Endothelial cell of umbilical vein (primary cell): ENCODE measurements around the gene SERPINB2. TPM values are rescaled to one million over a fixed set of nuclear protein-coding genes. Genes with fewer than 3 reads are reported as not detected.

Experiments used
- BruUV-seq: library from RNA; stranded (reverse); fragments of 400-500 nt; replicated peaks from 2 replicates; lab custom pipeline; 2021; lab: Mats Ljungman, UMichigan
- CTCF ChIA-PET: fragments of 300-600, 350-600 bp; sonication (Branson Sonifier 250); formaldehyde crosslinking; loops from one replicate; lab custom pipeline; 2021; ENCODE audit warnings: antibody characterized with exemption, inconsistent platforms; lab: Charles Lee
- POLR2A ChIA-PET: fragments of 300-600, 350-600 bp; sonication (Branson Sonifier 250); formaldehyde crosslinking; loops from one replicate; lab custom pipeline; 2021; ENCODE audit warnings: antibody characterized with exemption, inconsistent platforms; lab: Charles Lee
- DNase-seq: peaks from one replicate; pipeline ENCODE4 v3.0.0-alpha.2; 2011; ENCODE audit warnings: low read depth, low spot score
- FAIRE-seq: peaks from 2 replicates; lab custom pipeline; 2011; peaks lifted over from hg19 to GRCh38; lab: Jason Lieb, UNC
- H2AFZ ChIP-seq: 2 replicates; pipeline ENCODE4 v1.6.0; 2012; ENCODE audit warnings: low read depth, low read length, control low read depth, inconsistent platforms
- H3K27ac ChIP-seq: 2 replicates; pipeline ENCODE4 v1.5.1; 2011; ENCODE audit warnings: low read depth, mild to moderate bottlenecking, control low read depth, low read length, moderate library complexity; ENCODE audit not compliant: insufficient read depth
- H3K27me3 ChIP-seq, 2 experiments: 2 replicates each; pipeline versions ENCODE4 v1.6.0 to v1.6.1; 2011; ENCODE audit warnings: low read length in 2 of 2, mixed read lengths in 1 of 2; ENCODE audit not compliant: control insufficient read depth in 2 of 2, insufficient read depth in 2 of 2
- H3K36me3 ChIP-seq, 2 experiments: 2 replicates in 1 of 2; 3 replicates in 1 of 2; pipeline ENCODE4 v1.5.1; 2011; ENCODE audit warnings: low read length in 2 of 2, mild to moderate bottlenecking in 1 of 2, moderate library complexity in 1 of 2; ENCODE audit not compliant: control insufficient read depth in 2 of 2, insufficient read depth in 2 of 2; ENCODE audit errors: extremely low read depth in 1 of 2
- H3K4me1 ChIP-seq: 3 replicates; pipeline ENCODE4 v1.5.1; 2011; ENCODE audit warnings: mild to moderate bottlenecking, low read length; ENCODE audit not compliant: control insufficient read depth, insufficient read depth; ENCODE audit errors: extremely low read depth
- H3K4me2 ChIP-seq: 2 replicates; pipeline ENCODE4 v1.6.1; 2011; ENCODE audit warnings: low read length, control low read depth, mixed read lengths; ENCODE audit not compliant: insufficient read depth
- H3K4me3 ChIP-seq, 3 experiments: fragments of 200-600 bp in 1 of 3; sonication (generic), shearing (Covaris generic) in 1 of 3; replicated peaks in 1 of 3; 2 replicates each; pipeline ENCODE4 v1.5.1; 2011 to 2016; ENCODE audit warnings: control low read depth in 3 of 3, low read length in 3 of 3, mild to moderate bottlenecking in 2 of 3, inconsistent platforms in 1 of 3, low read depth in 1 of 3, moderate library complexity in 1 of 3; ENCODE audit not compliant: insufficient read depth in 1 of 3
- H3K79me2 ChIP-seq: 2 replicates; pipeline ENCODE4 v1.6.0; 2012; ENCODE audit warnings: low read length, inconsistent platforms; ENCODE audit not compliant: control insufficient read depth, insufficient read depth
- H3K9ac ChIP-seq: replicated peaks from 2 replicates; pipeline ENCODE3; 2011; ENCODE audit warnings: low read length, control low read depth; ENCODE audit not compliant: insufficient read depth; ENCODE audit errors: extremely low read depth
- H3K9me1 ChIP-seq: replicated peaks from 3 replicates; pipeline ENCODE4 v1.6.0; 2011; ENCODE audit warnings: mild to moderate bottlenecking, low read length; ENCODE audit not compliant: control insufficient read depth, insufficient read depth; ENCODE audit errors: extremely low read depth
- H3K9me3 ChIP-seq: replicated peaks from 2 replicates; pipeline ENCODE4 v1.5.1; 2012; ENCODE audit warnings: low read length, inconsistent platforms; ENCODE audit not compliant: control insufficient read depth, insufficient read depth
- H4K20me1 ChIP-seq: replicated peaks from 2 replicates; pipeline ENCODE3; 2011; ENCODE audit warnings: mild to moderate bottlenecking, low read length; ENCODE audit not compliant: control insufficient read depth, insufficient read depth; ENCODE audit errors: extremely low read depth
- CTCF ChIP-seq, 2 donors: IDR thresholded peaks; 1 replicate in 1 of 2; 2 replicates in 1 of 2; pipeline ENCODE4 v1.5.1; 2011; ENCODE audit warnings: low read length in 2 of 2, mild to moderate bottlenecking in 2 of 2, moderate library complexity in 2 of 2, control low read depth in 1 of 2, inconsistent platforms in 1 of 2, low read depth in 1 of 2; ENCODE audit not compliant: insufficient read depth in 1 of 2; ENCODE audit errors: extremely low read depth in 1 of 2
- EZH2 ChIP-seq: IDR thresholded peaks from 2 replicates; pipeline ENCODE4 v1.6.1; 2012; ENCODE audit warnings: borderline replicate concordance, low read depth, mild to moderate bottlenecking, moderate library complexity, low read length, inconsistent platforms; ENCODE audit not compliant: severe bottlenecking
- FOS ChIP-seq: IDR thresholded peaks from 2 replicates; pipeline ENCODE4 v1.6.1; 2011; ENCODE audit warnings: mild to moderate bottlenecking, low read length, moderate library complexity, borderline replicate concordance; ENCODE audit not compliant: insufficient read depth
- GATA2 ChIP-seq: IDR thresholded peaks from 2 replicates; pipeline ENCODE4 v1.7.0; 2011; ENCODE audit warnings: low read depth, mild to moderate bottlenecking, moderate library complexity, mixed read lengths, low read length; ENCODE audit not compliant: insufficient read length, insufficient read depth
- JUN ChIP-seq: IDR thresholded peaks from 2 replicates; pipeline ENCODE4 v1.6.1; 2011; ENCODE audit warnings: borderline replicate concordance, low read depth; ENCODE audit not compliant: insufficient read length, insufficient read depth
- MYC ChIP-seq: IDR thresholded peaks from one replicate; pipeline ENCODE4 v1.6.1; 2011; ENCODE audit warnings: mild to moderate bottlenecking, low read depth, low read length
- POLR2A ChIP-seq: IDR thresholded peaks from 2 replicates; pipeline ENCODE4 v1.6.1; 2012; ENCODE audit warnings: low read depth, mild to moderate bottlenecking, control low read depth, low read length
- POLR2AphosphoS5 ChIP-seq: IDR thresholded peaks from 2 replicates; pipeline ENCODE4 v1.6.1; 2012; ENCODE audit warnings: low read depth, mild to moderate bottlenecking, control low read depth, low read length, moderate library complexity; ENCODE audit not compliant: insufficient read depth
- dilution Hi-C: fragments of 300-500 bp; cut with MboI; formaldehyde crosslinking; loops from one replicate; pipeline ENCODE4 v1.15.0; 2019; ENCODE audit warnings: low sequenced_read_pairs; ENCODE audit not compliant: extremely low pct_ligation_motif_present
- intact Hi-C: fragments of 100-400 bp; cut with micrococcal nuclease; formaldehyde crosslinking; loops from one replicate; pipeline ENCODE4 v1.10.0; 2022
- polyA plus RNA-seq, 4 experiments: library from polyadenylated mRNA; depleted of rRNA in 3 of 4; stranded (reverse) in 3 of 4; unstranded in 1 of 4; fragments of >200 nt; gene quantifications; 2 replicates each; pipeline versions ENCODE4 v1.2.1 to v1.2.3, GENCODE V29; 2011 to 2012; ENCODE audit warnings: missing spikeins in 1 of 4
- total RNA-seq: library from RNA; stranded (reverse); gene quantifications from 2 replicates; pipeline ENCODE4 v1.2.3, GENCODE V29; 2021
- TF ChIP-seq, protein P1 (sequence below): IDR thresholded peaks from 2 replicates; pipeline ENCODE4 v1.6.1; 2011; ENCODE audit not compliant: insufficient read depth, insufficient read length

Gene SERPINB2
- total and polyA plus RNA-seq, 2 donors (not counting 3 experiments of a cell fraction or from before 2014, with no cell fraction given) = 0.24 to 2.5 TPM

DNA sequence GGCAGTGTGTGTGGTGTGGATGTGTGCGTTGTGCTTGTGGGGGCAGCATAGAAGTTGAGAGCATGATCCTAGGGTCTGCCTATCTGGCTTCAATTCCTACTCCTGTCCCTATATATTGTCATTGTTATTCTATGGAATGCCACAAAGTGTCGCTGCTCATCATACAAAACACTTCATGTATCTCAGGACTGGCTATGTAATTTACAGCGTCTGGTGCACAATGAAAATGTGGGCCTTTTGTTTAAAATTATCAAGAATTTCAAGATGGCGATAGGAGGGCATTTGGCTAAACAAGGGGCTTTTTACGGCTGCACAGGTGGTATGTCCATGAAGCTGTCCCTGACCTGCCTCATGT, 3.4 kb downstream of the SERPINB2 start:
- Histone ChIP-seq H3K4me1 (no peaks in the 10 kb centered on the region), H3K27ac (no peak overlapping the region), H3K27me3 (no peaks in the 10 kb centered on the region), H2AFZ (no peak overlapping the region), H3K4me3 (no peak overlapping the region), H4K20me1 (no peaks in the 10 kb centered on the region), H3K4me2 (no peak overlapping the region), H3K9ac (no peak overlapping the region), H3K79me2 (peaks cover 4% of the 10 kb centered on the region), H3K36me3 (no peaks in the 10 kb centered on the region), H3K9me1 (no peaks in the 10 kb centered on the region), H3K9me3 (no peaks in the 10 kb centered on the region)
- POLR2A ChIA-PET = no interaction called here
- peak; percentile 21 for DNase-seq
- intact Hi-C loops = loop anchor here (1.0 kb wide), 1 partner anchor 45 kb away; no protein-coding TSS in a partner anchor
- TF ChIP-seq EZH2 (no peak), CTCF (IDR thresholded peaks at IDR 0.05; ENCODE audit: extremely low read depth in 1 of 2, insufficient read depth in 1 of 2, low read depth in 1 of 2, low read length in 2 of 2) (no peak)
- TF ChIP-seq, protein P1, sequence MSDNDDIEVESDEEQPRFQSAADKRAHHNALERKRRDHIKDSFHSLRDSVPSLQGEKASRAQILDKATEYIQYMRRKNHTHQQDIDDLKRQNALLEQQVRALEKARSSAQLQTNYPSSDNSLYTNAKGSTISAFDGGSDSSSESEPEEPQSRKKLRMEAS = no peak
- dilution Hi-C loops = no loop called here
- FAIRE-seq = no peak
- BruUV-seq = no TSS peak
- CTCF ChIA-PET = no interaction called here

DNA sequence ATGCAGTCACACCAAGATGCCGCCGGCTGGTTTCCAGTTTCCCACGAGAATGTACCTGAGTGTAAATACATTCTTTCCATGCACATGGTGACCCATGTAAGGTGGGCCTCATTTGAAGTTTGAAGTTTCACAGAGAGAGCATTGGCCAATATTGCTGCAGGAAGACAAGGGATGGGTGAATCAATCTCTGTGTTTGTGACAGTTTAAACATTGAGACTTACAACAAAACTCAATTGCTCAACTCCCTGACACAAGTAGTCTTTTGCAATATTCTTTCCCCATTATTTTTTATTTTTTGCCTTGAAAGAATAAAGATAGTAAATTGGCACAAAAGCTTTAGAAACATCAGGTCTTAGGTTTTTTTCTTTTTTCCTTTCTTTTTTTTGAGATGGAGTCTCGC, 5.1 kb downstream of the SERPINB2 start:
- no TSS peak for BruUV-seq
- Histone ChIP-seq H3K79me2 (peaks cover 4% of the 10 kb centered on the region), H3K4me2 (no peak overlapping the region), H2AFZ (no peak overlapping the region), H3K4me1 (no peaks in the 10 kb centered on the region), H3K9me1 (no peaks in the 10 kb centered on the region), H3K27ac (no peak overlapping the region), H4K20me1 (no peaks in the 10 kb centered on the region), H3K36me3 (no peaks in the 10 kb centered on the region), H3K9ac (no peak overlapping the region), H3K9me3 (no peaks in the 10 kb centered on the region), H3K27me3 (no peaks in the 10 kb centered on the region), H3K4me3 (no peak overlapping the region)
- CTCF ChIA-PET = interaction anchor here (1.7 kb wide), 1 partner anchor 43 kb away, joined by 5 read pairs; no protein-coding TSS in a partner anchor
- dilution Hi-C loops = no loop called here
- TF ChIP-seq GATA2 (no peak), JUN (no peak), CTCF (IDR thresholded peaks at IDR 0.05; ENCODE audit: extremely low read depth in 1 of 2, insufficient read depth in 1 of 2, low read depth in 1 of 2, low read length in 2 of 2) (no peak), MYC (no peak), POLR2AphosphoS5 (no peak), FOS (no peak), POLR2A (no peak), EZH2 (no peak)
- TF ChIP-seq, protein P1 = no peak
- intact Hi-C loops = no loop called here
- FAIRE-seq (no peak), DNase-seq (no peak)
- POLR2A ChIA-PET = no interaction called here
